Left cardiac atrium (tissue), 4 donors: ENCODE results near the gene APEH. TPM values are rescaled to one million over a fixed set of nuclear protein-coding genes. Genes with fewer than 3 reads are reported as not detected.
A peak's percentile ranks its signal among the peaks of the same experiment; 100 is the strongest.

Experiments used
- ATAC-seq, 2 donors: fragments of 200-7000 bp; cut with Tn5 transposase; one replicate each; pipeline ENCODE4 v1.9.1; 2020; ENCODE audit warnings: mild to moderate bottlenecking in 2 of 2, moderate library complexity in 2 of 2
- DNase-seq: peaks from one replicate; pipeline ENCODE4 v3.0.0-alpha.2; 2020
- intact Hi-C, 2 donors: fragments of 100-400 bp; cut with DNase I; formaldehyde crosslinking; loops; one replicate each; pipeline versions ENCODE4 v1.14.1 to v1.15.1; 2022 to 2023
- total RNA-seq, 2 donors: library from RNA; stranded (reverse); fragmentation: NEBNext Ultra II Directional; extraction: Animal tissue kit (Norgen Biotek cat#: 25700); gene quantifications; one replicate each; pipeline ENCODE4 v1.2.1, GENCODE V29; 2021
- donor health status: DM: no; HTN: yes; CAD: no.
- donor health status: DM: no; HTN: yes; CAD: no; lungs with severe emphysema.
- donor health status: DM: yes; HTN: yes; CAD: no.
- donor health status: Dilated cardiomyopathy.

APEH gene
- total RNA-seq, 2 donors from 2014 or later = 75.3 to 82.6 TPM

- DNase-seq = no peak
- intact Hi-C loops = no loop called here
- ATAC-seq = no peak
These were observed 44.7 kb downstream of the APEH start for GRCh38 chr3:49718858-49719213.

- DNase-seq (peak; percentile 98), ATAC-seq (peak; percentile 72 to 79)
- intact Hi-C loops = no loop called here
These were observed 45.2 kb downstream of the APEH start, which contains the start of gene AMIGO3 for GRCh38 chr3:49719214-49719884. AMIGO3 (minus strand) TSS chr3:49719684; CDS start chr3:49719465, 219 bp downstream.

GRCh38 chr3:49720855-49721595, 46.9 kb downstream of the APEH start:
- intact Hi-C loops = no loop called here

GRCh38 chr3:49721596-49721895, 47.4 kb downstream of the APEH start:
- intact Hi-C loops = no loop called here
- DNase-seq = no peak
- no peak for ATAC-seq

More at GRCh38 chr3:49720855-49721595, 46.9 kb downstream of the APEH start:
- ATAC-seq (no peak), DNase-seq (no peak)

GRCh38 chr3:49721896-49722781, 48.0 kb downstream of the APEH start:
- no peak for ATAC-seq
- no peak for DNase-seq
- intact Hi-C loops = no loop called here

- ATAC-seq (no peak), DNase-seq (no peak)
- intact Hi-C loops = no loop called here
These were observed 48.7 kb downstream of the APEH start for GRCh38 chr3:49722896-49723295.

- ATAC-seq (peak; percentile 22 to 23), DNase-seq (peak; percentile 72)
- intact Hi-C loops = no loop called here
These were observed 49.1 kb downstream of the APEH start for GRCh38 chr3:49723296-49723627.

- DNase-seq (peak; percentile 99), ATAC-seq (peak; percentile 89 to 93)
- intact Hi-C loops = no loop called here
These were observed 49.7 kb downstream of the APEH start, which contains the start of gene GMPPB for GRCh38 chr3:49723628-49724551. GMPPB (minus strand) TSS chr3:49723951; CDS start chr3:49723726, 225 bp downstream.

- intact Hi-C loops = no loop called here
- ATAC-seq = no peak
- DNase-seq = peak; percentile 43
These were observed 50.4 kb downstream of the APEH start for GRCh38 chr3:49724586-49724985.

- intact Hi-C loops = no loop called here
These were observed 51.9 kb downstream of the APEH start for GRCh38 chr3:49725906-49726681.

GRCh38 chr3:49727154-49727923, 53.2 kb downstream of the APEH start:
- DNase-seq = no peak
- ATAC-seq = no peak
- intact Hi-C loops = no loop called here

More at GRCh38 chr3:49725906-49726681, 51.9 kb downstream of the APEH start:
- DNase-seq = no peak
- no peak for ATAC-seq

- intact Hi-C loops = no loop called here
- DNase-seq = no peak
- no peak for ATAC-seq
These were observed 53.8 kb downstream of the APEH start for GRCh38 chr3:49727924-49728361.

- intact Hi-C loops = no loop called here
- no peak for ATAC-seq
- no peak for DNase-seq
These were observed 55.9 kb downstream of the APEH start for GRCh38 chr3:49729966-49730609.

GRCh38 chr3:49732597-49732996, 58.4 kb downstream of the APEH start:
- intact Hi-C loops = no loop called here
- ATAC-seq = no peak
- no peak for DNase-seq

GRCh38 chr3:49733551-49733950, 59.4 kb downstream of the APEH start:
- intact Hi-C loops = no loop called here
- DNase-seq (no peak), ATAC-seq (no peak)
